Cardiac muscle cell (in vitro differentiated cells and primary cell): Measurements from ENCODE around the gene THOC3. TPM values are rescaled to one million over a fixed set of nuclear protein-coding genes. Genes with fewer than 3 reads are reported as not detected.
"Not testable (repeated sequence)": the region's sequence is repeated elsewhere in the genome, so short reads cannot be mapped to it uniquely, and the experiment has no call there.

Source experiments
- DNase-seq, 2 donors: peaks; one replicate each; pipeline versions ENCODE4 v3.0.0 to v3.0.0-alpha.2; 2010 to 2017; ENCODE audit warnings: low read depth in 1 of 2, low spot score in 1 of 2
- H3K27ac ChIP-seq: fragments of 200-600 bp; sonication (generic); 2 replicates; pipeline ENCODE4 v1.5.1; 2016
- H3K27me3 ChIP-seq: fragments of 200-600 bp; sonication (generic); 2 replicates; pipeline ENCODE4 v1.6.0; 2016; ENCODE audit warnings: control low read depth
- H3K36me3 ChIP-seq: fragments of 200-600 bp; sonication (generic); 2 replicates; pipeline ENCODE4 v1.5.1; 2016; ENCODE audit warnings: control low read depth
- H3K4me1 ChIP-seq: fragments of 200-600 bp; sonication (generic); 2 replicates; pipeline ENCODE4 v1.8.1; 2017; ENCODE audit warnings: low read depth, mild to moderate bottlenecking, mixed run types
- H3K4me3 ChIP-seq: fragments of 200-600 bp; sonication (generic); 2 replicates; pipeline ENCODE4 v1.5.1; 2016; ENCODE audit warnings: mild to moderate bottlenecking
- H3K9me3 ChIP-seq: fragments of 200-600 bp; sonication (generic); 2 replicates; pipeline ENCODE4 v1.5.1; 2017; ENCODE audit warnings: low read depth, mild to moderate bottlenecking, control low read depth
- polyA plus RNA-seq: library from polyadenylated mRNA; unstranded; fragments of >200 nt; fragmentation: Nextera tagmentation; extraction: Ambion mirVana; gene quantifications from 2 replicates; pipeline ENCODE4 v1.2.1, GENCODE V29; 2016
- total RNA-seq: library from RNA; depleted of rRNA; stranded (reverse); fragments of >200 nt; gene quantifications from 2 replicates; pipeline ENCODE4 v1.2.3, GENCODE V29; 2016

Gene THOC3
- total and polyA plus RNA-seq, 2 experiments from 2014 or later, result 60.1 to 76.8 TPM

- H3K36me3 ChIP-seq, H3K4me3 ChIP-seq, DNase-seq, H3K9me3 ChIP-seq, H3K27ac ChIP-seq, H3K27me3 ChIP-seq, H3K4me1 ChIP-seq: not testable (repeated sequence)
Measured at GRCh38 chr5:175960228-175960627, 7.9 kb downstream of the THOC3 start.

- not testable (repeated sequence) for H3K4me3 ChIP-seq, H3K4me1 ChIP-seq, DNase-seq, H3K9me3 ChIP-seq, H3K36me3 ChIP-seq, H3K27ac ChIP-seq, H3K27me3 ChIP-seq
Measured at GRCh38 chr5:175958515-175958914, 9.6 kb downstream of the THOC3 start.

- H3K27me3 ChIP-seq, H3K36me3 ChIP-seq, DNase-seq, H3K27ac ChIP-seq, H3K9me3 ChIP-seq, H3K4me3 ChIP-seq, H3K4me1 ChIP-seq: not testable (repeated sequence)
Measured at GRCh38 chr5:175954107-175954506, 14.0 kb downstream of the THOC3 start.

GRCh38 chr5:175952810-175953209 lies 15.3 kb downstream of the THOC3 start:
- not testable (repeated sequence) for H3K4me1 ChIP-seq, H3K9me3 ChIP-seq, H3K4me3 ChIP-seq, DNase-seq, H3K27ac ChIP-seq, H3K36me3 ChIP-seq, H3K27me3 ChIP-seq

GRCh38 chr5:175951339-175951969 lies 16.7 kb downstream of the THOC3 start:
- H3K27ac ChIP-seq, H3K36me3 ChIP-seq, H3K4me1 ChIP-seq, H3K27me3 ChIP-seq, H3K9me3 ChIP-seq, DNase-seq, H3K4me3 ChIP-seq: not testable (repeated sequence)

GRCh38 chr5:175948329-175949108 lies 19.6 kb downstream of the THOC3 start:
- H3K27ac ChIP-seq, H3K27me3 ChIP-seq, H3K9me3 ChIP-seq, H3K4me3 ChIP-seq, H3K36me3 ChIP-seq, H3K4me1 ChIP-seq, DNase-seq: not testable (repeated sequence)

GRCh38 chr5:175943253-175943652 lies 24.9 kb downstream of the THOC3 start:
- H3K27ac ChIP-seq, H3K4me1 ChIP-seq, H3K36me3 ChIP-seq, H3K4me3 ChIP-seq, H3K9me3 ChIP-seq, DNase-seq, H3K27me3 ChIP-seq: not testable (repeated sequence)

GRCh38 chr5:175940632-175941031 lies 27.5 kb downstream of the THOC3 start:
- not testable (repeated sequence) for H3K27me3 ChIP-seq, H3K4me3 ChIP-seq, H3K27ac ChIP-seq, DNase-seq, H3K4me1 ChIP-seq, H3K36me3 ChIP-seq, H3K9me3 ChIP-seq

GRCh38 chr5:175938489-175938888 lies 29.6 kb downstream of the THOC3 start:
- not testable (repeated sequence) for DNase-seq, H3K27me3 ChIP-seq, H3K4me1 ChIP-seq, H3K36me3 ChIP-seq, H3K9me3 ChIP-seq, H3K27ac ChIP-seq, H3K4me3 ChIP-seq

- not testable (repeated sequence) for DNase-seq, H3K9me3 ChIP-seq, H3K4me1 ChIP-seq, H3K4me3 ChIP-seq, H3K27me3 ChIP-seq, H3K36me3 ChIP-seq, H3K27ac ChIP-seq
Measured at GRCh38 chr5:175928752-175929151, 39.4 kb downstream of the THOC3 start.

- DNase-seq, H3K9me3 ChIP-seq, H3K4me3 ChIP-seq, H3K27ac ChIP-seq, H3K27me3 ChIP-seq, H3K36me3 ChIP-seq, H3K4me1 ChIP-seq: not testable (repeated sequence)
Measured at GRCh38 chr5:175925106-175925505, 43.0 kb downstream of the THOC3 start.
